ENCODE data around the gene FERMT1. TPM values are rescaled to one million over a fixed set of nuclear protein-coding genes. Genes with fewer than 3 reads are reported as not detected.

FERMT1 gene
- total and polyA plus RNA-seq, 2 experiments from 2014 or later, result 16.2 to 18.3 TPM

DNA sequence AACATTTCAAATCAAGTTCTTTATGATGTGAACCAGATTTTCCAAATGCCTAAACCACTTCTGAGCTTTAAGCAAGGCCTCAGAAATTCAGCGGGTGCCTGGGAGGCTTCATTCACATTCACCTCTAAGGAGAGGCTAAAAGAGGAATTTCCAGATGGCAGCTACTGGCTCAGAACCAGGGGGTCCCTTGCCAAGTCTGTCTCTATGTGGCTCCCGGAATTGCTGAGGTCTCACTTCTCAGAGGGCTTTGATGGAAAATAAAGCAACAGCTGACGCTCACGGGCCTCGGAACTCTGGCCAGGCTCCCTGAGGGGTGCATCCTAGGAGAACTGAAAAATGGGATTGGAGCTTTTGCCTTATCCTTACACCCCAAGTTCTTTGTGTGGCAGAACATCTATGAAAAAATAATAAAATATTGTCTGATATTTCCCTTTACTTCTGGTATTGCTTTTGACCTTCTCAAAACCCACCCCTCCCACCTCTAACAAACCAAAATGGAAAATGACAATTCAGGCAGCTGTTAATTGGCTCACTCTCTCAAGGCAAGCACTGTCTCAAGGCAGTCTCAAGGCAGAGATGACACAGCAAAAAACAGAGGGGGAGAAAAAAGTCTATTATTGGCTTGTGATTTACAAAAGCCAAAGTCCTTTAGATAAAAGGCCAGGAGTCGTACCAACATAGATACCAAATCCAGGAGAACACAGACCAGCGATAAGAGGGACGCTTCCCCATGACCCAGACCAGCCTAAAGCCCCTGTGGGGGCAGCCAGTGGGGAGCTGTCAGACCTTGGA is 47.2 kb downstream of the FERMT1 start:
- ATAC-seq (no peak), DNase-seq (ENCODE audit: low spot score) (no peak)
- no peaks in the 10 kb centered on the region for H3K79me2 ChIP-seq (replicated peaks; ENCODE audit: insufficient read depth)
- H4K20me1 ChIP-seq (replicated peaks; ENCODE audit: insufficient read depth), result no peaks in the 10 kb centered on the region
- H3K4me3 Mint-ChIP-seq, result no peak overlapping the region
- no peak overlapping the region for H3K4me2 ChIP-seq
- H3K36me3 Mint-ChIP-seq (ENCODE audit: low read depth), result peaks cover 22% of the 10 kb centered on the region; the same call in 2 of the 3 replicates
- H3K27me3 Mint-ChIP-seq (ENCODE audit: insufficient read depth, low read depth, poor library complexity), result no peaks in the 10 kb centered on the region
- no peak for TF ChIP-seq ZNF114 (CRISPR knock-in tag; IDR thresholded peaks at IDR 0.05)
- no peak for TF ChIP-seq NANOG (IDR thresholded peaks at IDR 0.05; ENCODE audit: borderline replicate concordance)
- TF ChIP-seq CREB1 (CRISPR knock-in tag; IDR thresholded peaks at IDR 0.05; ENCODE audit: low read depth), result no peak
- TF ChIP-seq JUNB (IDR thresholded peaks at IDR 0.05; ENCODE audit: unreplicated experiment), result no peak
- TF ChIP-seq ZNF331 (CRISPR knock-in tag; IDR thresholded peaks at IDR 0.05; ENCODE audit: low read depth), result no peak
- H3K4me1 ChIP-seq (ENCODE audit: insufficient read depth), result no peaks in the 10 kb centered on the region
- H3K27ac ChIP-seq (ENCODE audit: low read depth), result no peak overlapping the region
- no peaks in the 10 kb centered on the region; the same call in 2 of the 3 replicates for H3K4me1 Mint-ChIP-seq
- no peaks in the 10 kb centered on the region for H3K27me3 ChIP-seq (ENCODE audit: insufficient read depth)
- H2AFZ ChIP-seq, result no peak overlapping the region
- no peaks in the 10 kb centered on the region; the same call in 1 of the 2 replicates for H3F3A ChIP-seq (replicated peaks; ENCODE audit: low read depth)
- H3K4me3 ChIP-seq, result no peak overlapping the region
- no peaks in the 10 kb centered on the region; the same call in 2 of the 3 replicates for H3K9me3 Mint-ChIP-seq
- peaks cover 10% of the 10 kb centered on the region; the same call in 1 of the 2 replicates for H3K36me3 ChIP-seq (ENCODE audit: insufficient read depth)
- no peak overlapping the region for H3K27ac Mint-ChIP-seq
- H3K9me2 ChIP-seq (ENCODE audit: insufficient read depth), result no peaks in the 10 kb centered on the region

- Histone ChIP-seq H3K27ac (ENCODE audit: low read depth) (no peak overlapping the region), H3F3A (replicated peaks; ENCODE audit: low read depth) (no peaks in the 10 kb centered on the region; the same call in 1 of the 2 replicates), H2AFZ (no peak overlapping the region), H3K4me2 (no peak overlapping the region), H4K20me1 (replicated peaks; ENCODE audit: insufficient read depth) (no peaks in the 10 kb centered on the region), H3K27me3 (ENCODE audit: insufficient read depth) (no peaks in the 10 kb centered on the region), H3K79me2 (replicated peaks; ENCODE audit: insufficient read depth) (no peaks in the 10 kb centered on the region), H3K4me1 (ENCODE audit: insufficient read depth) (no peaks in the 10 kb centered on the region), H3K36me3 (ENCODE audit: insufficient read depth) (peaks cover 10% of the 10 kb centered on the region; the same call in 1 of the 2 replicates), H3K9me2 (ENCODE audit: insufficient read depth) (no peaks in the 10 kb centered on the region), H3K4me3 (no peak overlapping the region)
- ATAC-seq, result no peak
- peaks cover 22% of the 10 kb centered on the region; the same call in 2 of the 3 replicates for H3K36me3 Mint-ChIP-seq (ENCODE audit: low read depth)
- no peaks in the 10 kb centered on the region; the same call in 2 of the 3 replicates for H3K9me3 Mint-ChIP-seq
- DNase-seq (ENCODE audit: low spot score), result no peak
- H3K4me1 Mint-ChIP-seq, result no peaks in the 10 kb centered on the region; the same call in 2 of the 3 replicates
- H3K4me3 Mint-ChIP-seq, result no peak overlapping the region
- no peak overlapping the region for H3K27ac Mint-ChIP-seq
- no peaks in the 10 kb centered on the region for H3K27me3 Mint-ChIP-seq (ENCODE audit: insufficient read depth, low read depth, poor library complexity)
- TF ChIP-seq, protein P1, sequence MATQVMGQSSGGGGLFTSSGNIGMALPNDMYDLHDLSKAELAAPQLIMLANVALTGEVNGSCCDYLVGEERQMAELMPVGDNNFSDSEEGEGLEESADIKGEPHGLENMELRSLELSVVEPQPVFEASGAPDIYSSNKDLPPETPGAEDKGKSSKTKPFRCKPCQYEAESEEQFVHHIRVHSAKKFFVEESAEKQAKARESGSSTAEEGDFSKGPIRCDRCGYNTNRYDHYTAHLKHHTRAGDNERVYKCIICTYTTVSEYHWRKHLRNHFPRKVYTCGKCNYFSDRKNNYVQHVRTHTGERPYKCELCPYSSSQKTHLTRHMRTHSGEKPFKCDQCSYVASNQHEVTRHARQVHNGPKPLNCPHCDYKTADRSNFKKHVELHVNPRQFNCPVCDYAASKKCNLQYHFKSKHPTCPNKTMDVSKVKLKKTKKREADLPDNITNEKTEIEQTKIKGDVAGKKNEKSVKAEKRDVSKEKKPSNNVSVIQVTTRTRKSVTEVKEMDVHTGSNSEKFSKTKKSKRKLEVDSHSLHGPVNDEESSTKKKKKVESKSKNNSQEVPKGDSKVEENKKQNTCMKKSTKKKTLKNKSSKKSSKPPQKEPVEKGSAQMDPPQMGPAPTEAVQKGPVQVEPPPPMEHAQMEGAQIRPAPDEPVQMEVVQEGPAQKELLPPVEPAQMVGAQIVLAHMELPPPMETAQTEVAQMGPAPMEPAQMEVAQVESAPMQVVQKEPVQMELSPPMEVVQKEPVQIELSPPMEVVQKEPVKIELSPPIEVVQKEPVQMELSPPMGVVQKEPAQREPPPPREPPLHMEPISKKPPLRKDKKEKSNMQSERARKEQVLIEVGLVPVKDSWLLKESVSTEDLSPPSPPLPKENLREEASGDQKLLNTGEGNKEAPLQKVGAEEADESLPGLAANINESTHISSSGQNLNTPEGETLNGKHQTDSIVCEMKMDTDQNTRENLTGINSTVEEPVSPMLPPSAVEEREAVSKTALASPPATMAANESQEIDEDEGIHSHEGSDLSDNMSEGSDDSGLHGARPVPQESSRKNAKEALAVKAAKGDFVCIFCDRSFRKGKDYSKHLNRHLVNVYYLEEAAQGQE (IDR thresholded peaks at IDR 0.05; ENCODE audit: unreplicated experiment), result no peak
- TF ChIP-seq STAT1 (IDR thresholded peaks at IDR 0.05; ENCODE audit: unreplicated experiment), result no peak
- TF ChIP-seq, protein P2, sequence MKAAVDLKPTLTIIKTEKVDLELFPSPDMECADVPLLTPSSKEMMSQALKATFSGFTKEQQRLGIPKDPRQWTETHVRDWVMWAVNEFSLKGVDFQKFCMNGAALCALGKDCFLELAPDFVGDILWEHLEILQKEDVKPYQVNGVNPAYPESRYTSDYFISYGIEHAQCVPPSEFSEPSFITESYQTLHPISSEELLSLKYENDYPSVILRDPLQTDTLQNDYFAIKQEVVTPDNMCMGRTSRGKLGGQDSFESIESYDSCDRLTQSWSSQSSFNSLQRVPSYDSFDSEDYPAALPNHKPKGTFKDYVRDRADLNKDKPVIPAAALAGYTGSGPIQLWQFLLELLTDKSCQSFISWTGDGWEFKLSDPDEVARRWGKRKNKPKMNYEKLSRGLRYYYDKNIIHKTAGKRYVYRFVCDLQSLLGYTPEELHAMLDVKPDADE (IDR thresholded peaks at IDR 0.05), result no peak
- no peak for TF ChIP-seq EZH2 (IDR thresholded peaks at IDR 0.05; ENCODE audit: low read depth, unreplicated experiment)
- TF ChIP-seq, protein P3, sequence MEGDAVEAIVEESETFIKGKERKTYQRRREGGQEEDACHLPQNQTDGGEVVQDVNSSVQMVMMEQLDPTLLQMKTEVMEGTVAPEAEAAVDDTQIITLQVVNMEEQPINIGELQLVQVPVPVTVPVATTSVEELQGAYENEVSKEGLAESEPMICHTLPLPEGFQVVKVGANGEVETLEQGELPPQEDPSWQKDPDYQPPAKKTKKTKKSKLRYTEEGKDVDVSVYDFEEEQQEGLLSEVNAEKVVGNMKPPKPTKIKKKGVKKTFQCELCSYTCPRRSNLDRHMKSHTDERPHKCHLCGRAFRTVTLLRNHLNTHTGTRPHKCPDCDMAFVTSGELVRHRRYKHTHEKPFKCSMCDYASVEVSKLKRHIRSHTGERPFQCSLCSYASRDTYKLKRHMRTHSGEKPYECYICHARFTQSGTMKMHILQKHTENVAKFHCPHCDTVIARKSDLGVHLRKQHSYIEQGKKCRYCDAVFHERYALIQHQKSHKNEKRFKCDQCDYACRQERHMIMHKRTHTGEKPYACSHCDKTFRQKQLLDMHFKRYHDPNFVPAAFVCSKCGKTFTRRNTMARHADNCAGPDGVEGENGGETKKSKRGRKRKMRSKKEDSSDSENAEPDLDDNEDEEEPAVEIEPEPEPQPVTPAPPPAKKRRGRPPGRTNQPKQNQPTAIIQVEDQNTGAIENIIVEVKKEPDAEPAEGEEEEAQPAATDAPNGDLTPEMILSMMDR (conservative IDR thresholded peaks at IDR 0.05; ENCODE audit: low read depth in 2 of 2), result no peak
- TF ChIP-seq EZH2phosphoT487 (IDR thresholded peaks at IDR 0.05; ENCODE audit: unreplicated experiment), result no peak
- no peak for TF ChIP-seq POLR2AphosphoS5 (IDR thresholded peaks at IDR 0.05; ENCODE audit: low read depth)
- TF ChIP-seq ZNF114 (CRISPR knock-in tag; IDR thresholded peaks at IDR 0.05), result no peak
- TF ChIP-seq ZNF331 (CRISPR knock-in tag; IDR thresholded peaks at IDR 0.05; ENCODE audit: low read depth), result no peak
These were observed 48.0 kb downstream of the FERMT1 start for GRCh38 chr20:6074784-6075183.

All from GM23338 (cell line).